ENCODE measurements around the gene AKT1. TPM values are rescaled to one million over a fixed set of nuclear protein-coding genes. Genes with fewer than 3 reads are reported as not detected.

AKT1 gene
- total RNA-seq, 6 experiments from 2014 or later: 66.7 to 92.1 (median 83.9) TPM

- 26% methylated on average over 6 of the region's 39 CpGs for WGBS (ENCODE audit: insufficient coverage, low coverage, low lambda C conversion rate, missing lambda C conversion rate)
- H3K4me1 ChIP-seq: peaks cover 0 to 75% (median 41%) of the 10 kb centered on the region in 4 donors
- intact Hi-C loops (cut with DNase I): no loop called here
- TF ChIP-seq CTCF (IDR thresholded peaks at IDR 0.05) (peak in 1 of 4 donors; percentile 5), POLR2A (IDR thresholded peaks at IDR 0.05) (no peak)
- peak overlapping the region in 1 of 3 donors; percentile 3 for H3K4me3 ChIP-seq
- peak; percentile 42 to 64 (median 44) for ATAC-seq
- peak; percentile 68 to 88 (median 81) for DNase-seq
- H3K27ac ChIP-seq: peak overlapping the region in 2 of 3 donors; percentile 31 to 67
- no peaks in the 10 kb centered on the region for H3K27me3 ChIP-seq
- H3K36me3 ChIP-seq: peaks cover 0 to 3% (median 0%) of the 10 kb centered on the region in 4 donors
- H3K9me3 ChIP-seq: no peaks in the 10 kb centered on the region
Measured at GRCh38 chr14:104788873-104789663, 6.5 kb downstream of the AKT1 start.

GRCh38 chr14:104788161-104788818 lies 7.3 kb downstream of the AKT1 start:
- H3K27me3 ChIP-seq: no peaks in the 10 kb centered on the region
- intact Hi-C loops (cut with DNase I): no loop called here
- WGBS (ENCODE audit: insufficient coverage, low coverage, low lambda C conversion rate, missing lambda C conversion rate): 50% methylated on average over 1 of the region's 14 CpGs
- no peak for DNase-seq
- peak overlapping the region in 1 of 3 donors; percentile 58 for H3K27ac ChIP-seq
- no peak overlapping the region for H3K4me3 ChIP-seq
- no peaks in the 10 kb centered on the region for H3K9me3 ChIP-seq
- peaks cover 0 to 67% (median 33%) of the 10 kb centered on the region in 4 donors for H3K4me1 ChIP-seq
- H3K36me3 ChIP-seq: peaks cover 0 to 3% (median 0%) of the 10 kb centered on the region in 4 donors
- ATAC-seq: no peak
- TF ChIP-seq CTCF (IDR thresholded peaks at IDR 0.05): no peak

GRCh38 chr14:104787736-104788135 lies 7.8 kb downstream of the AKT1 start:
- no peak for DNase-seq
- Histone ChIP-seq H3K27me3 (no peaks in the 10 kb centered on the region), H3K9me3 (no peaks in the 10 kb centered on the region), H3K4me3 (no peak overlapping the region), H3K27ac (no peak overlapping the region), H3K36me3 (peaks cover 0 to 3% (median 0%) of the 10 kb centered on the region in 4 donors), H3K4me1 (peaks cover 0 to 62% (median 29%) of the 10 kb centered on the region in 4 donors)
- no peak for ATAC-seq
- intact Hi-C loops (cut with DNase I): no loop called here
- TF ChIP-seq POLR2A (IDR thresholded peaks at IDR 0.05): no peak
- TF ChIP-seq CTCF (IDR thresholded peaks at IDR 0.05): no peak
- 55% methylated on average over 5 of the region's 7 CpGs for WGBS (ENCODE audit: insufficient coverage, low coverage, low lambda C conversion rate, missing lambda C conversion rate)

- peaks cover 0 to 3% (median 0%) of the 10 kb centered on the region in 4 donors for H3K36me3 ChIP-seq
- intact Hi-C loops (cut with DNase I): no loop called here
- H3K4me3 ChIP-seq: no peak overlapping the region
- no peak for DNase-seq
- H3K27me3 ChIP-seq: no peaks in the 10 kb centered on the region
- H3K9me3 ChIP-seq: no peaks in the 10 kb centered on the region
- peaks cover 0 to 55% (median 26%) of the 10 kb centered on the region in 4 donors for H3K4me1 ChIP-seq
- TF ChIP-seq POLR2A (IDR thresholded peaks at IDR 0.05): no peak
- no peak for TF ChIP-seq CTCF (IDR thresholded peaks at IDR 0.05)
- no peak for ATAC-seq
- H3K27ac ChIP-seq: no peak overlapping the region
- 41% methylated on average over 5 of the region's 30 CpGs for WGBS (ENCODE audit: insufficient coverage, low coverage, low lambda C conversion rate, missing lambda C conversion rate)
Measured at GRCh38 chr14:104786726-104787675, 8.5 kb downstream of the AKT1 start.
